Mesenteric fat pad (tissue), 1 donor: ENCODE measurements around the gene CATSPER4. TPM values are rescaled to one million over a fixed set of nuclear protein-coding genes. Genes with fewer than 3 reads are reported as not detected.

Experiments
- DNase-seq: peaks from one replicate; pipeline ENCODE4 v3.0.0-alpha.2; 2020; ENCODE audit warnings: low spot score
- long read RNA-seq: library from polyadenylated mRNA; unstranded; transcript quantifications from one replicate; pipeline ENCODE4 v2.0.0, GENCODE V29; 2020
- total RNA-seq: library from RNA; stranded (reverse); fragmentation: NEBNext Ultra II Directional; extraction: Animal tissue kit (Norgen Biotek cat#: 25700); gene quantifications from one replicate; pipeline ENCODE4 v1.2.1, GENCODE V29; 2021
- donor health status: DM: yes; HTN: yes; CAD: no.

CATSPER4 gene
- total RNA-seq: not detected
- long read RNA-seq: 0 reads

GRCh38 chr1:26190373-26190987 is at the start of gene CATSPER4:
TSS of gene CATSPER4 (plus strand) at chr1:26190602. CDS start at chr1:26190628, 26 bp downstream.
- DNase-seq: no peak

GRCh38 chr1:26142159-26142558 is 48.2 kb upstream of the CATSPER4 start:
- DNase-seq: no peak

- no peak for DNase-seq
These were observed 45.1 kb upstream of the CATSPER4 start for GRCh38 chr1:26145041-26145959.

GRCh38 chr1:26145960-26146294 is 44.5 kb upstream of the CATSPER4 start:
- no peak for DNase-seq

GRCh38 chr1:26148887-26149286 is 41.5 kb upstream of the CATSPER4 start:
- peak; percentile 11 for DNase-seq

- DNase-seq: peak; percentile 41
These were observed 36.4 kb upstream of the CATSPER4 start for GRCh38 chr1:26153966-26154532.

- peak; percentile 88 for DNase-seq
These were observed 35.7 kb upstream of the CATSPER4 start for GRCh38 chr1:26154750-26155149.

- DNase-seq: peak; percentile 84
These were observed 34.8 kb upstream of the CATSPER4 start for GRCh38 chr1:26155370-26156284.

- peak; percentile 59 for DNase-seq
These were observed 33.9 kb upstream of the CATSPER4 start for GRCh38 chr1:26156285-26157038.

- peak; percentile 65 for DNase-seq
These were observed 32.0 kb upstream of the CATSPER4 start for GRCh38 chr1:26158271-26158907.

GRCh38 chr1:26158908-26159742 is 31.3 kb upstream of the CATSPER4 start, which contains the start of gene FAM110D:
TSS of gene FAM110D (plus strand) at chr1:26159079. CDS start at chr1:26161292, 2,213 bp downstream.
- peak; percentile 49 for DNase-seq

- no peak for DNase-seq
These were observed 30.7 kb upstream of the CATSPER4 start for GRCh38 chr1:26159743-26160039.

- no peak for DNase-seq
These were observed 29.6 kb upstream of the CATSPER4 start for GRCh38 chr1:26160527-26161414.

GRCh38 chr1:26161415-26162219 is 28.8 kb upstream of the CATSPER4 start:
- no peak for DNase-seq

- DNase-seq: no peak
These were observed 28.1 kb upstream of the CATSPER4 start for GRCh38 chr1:26162220-26162709.

- DNase-seq: no peak
These were observed 26.7 kb upstream of the CATSPER4 start for GRCh38 chr1:26163684-26164035.
